A549 (cell line): ENCODE measurements around the gene MUC5AC.

Experiments
- ATOH8 ChIP-seq: fragments of 250-450 bp; sonication (Bioruptor Pico); IDR thresholded peaks from 2 replicates; pipeline ENCODE4 v1.5.0; 2020; ENCODE audit warnings: low read depth, mild to moderate bottlenecking, moderate library complexity
- BHLHE40 ChIP-seq: IDR thresholded peaks from 2 replicates; pipeline ENCODE4 v1.6.1; 2012; ENCODE audit warnings: low read depth, low read length, inconsistent platforms
- EHMT2 ChIP-seq: fragments of 200-600 bp; sonication (generic); IDR thresholded peaks from 2 replicates; pipeline ENCODE4 v1.6.1; 2016; ENCODE audit warnings: antibody characterized with exemption, low read depth, mild to moderate bottlenecking, moderate library complexity
- ELK1 ChIP-seq: fragments of 150-350 bp; IDR thresholded peaks from 2 replicates; pipeline ENCODE4 v1.6.1; 2014; ENCODE audit warnings: low read depth, mild to moderate bottlenecking, low read length
- EP300 ChIP-seq, 2 experiments: fragments of >200 bp; sonication (Bioruptor Twin); formaldehyde crosslinking; IDR thresholded peaks; 2 replicates in 1 of 2; 3 replicates in 1 of 2; pipeline ENCODE4 v1.6.1; 2016 to 2017
- HES2 ChIP-seq: fragments of >200 bp; sonication (Bioruptor Twin); formaldehyde crosslinking; IDR thresholded peaks from 2 replicates; pipeline ENCODE4 v1.6.1; 2016
- HOXA7 ChIP-seq: fragments of 250-450 bp; sonication (Bioruptor Pico); IDR thresholded peaks from 2 replicates; pipeline ENCODE4 v1.5.0; 2020; ENCODE audit warnings: mild to moderate bottlenecking, moderate library complexity
- MYC ChIP-seq: IDR thresholded peaks from 2 replicates; pipeline ENCODE4 v1.6.1; 2012; ENCODE audit warnings: mild to moderate bottlenecking, inconsistent platforms, low read length, improper control_type of control experiment, borderline replicate concordance
- POLR2A ChIP-seq: IDR thresholded peaks from 2 replicates; pipeline ENCODE4 v1.6.1; 2012; ENCODE audit warnings: mild to moderate bottlenecking, low read length
- POLR2AphosphoS2 ChIP-seq: conservative IDR thresholded peaks from 2 replicates; pipeline ENCODE4 v1.6.1; 2012; ENCODE audit warnings: low read length, improper control_type of control experiment, inconsistent platforms
- RAD21 ChIP-seq, 2 experiments: fragments of >200 bp in 1 of 2; sonication (Bioruptor Twin) in 1 of 2; formaldehyde crosslinking in 1 of 2; IDR thresholded peaks in 1 of 2; conservative IDR thresholded peaks in 1 of 2; 2 replicates in 1 of 2; 3 replicates in 1 of 2; pipeline ENCODE4 v1.6.1; 2012 to 2018; ENCODE audit warnings: inconsistent platforms in 1 of 2
- REST ChIP-seq: fragments of 200-600 bp; sonication (generic); IDR thresholded peaks from 2 replicates; pipeline ENCODE4 v1.6.1; 2016; ENCODE audit warnings: antibody characterized with exemption, mild to moderate bottlenecking, moderate library complexity
- TF ChIP-seq, protein P1 (sequence below): fragments of >200 bp; sonication (Bioruptor Twin); formaldehyde crosslinking; IDR thresholded peaks from 3 replicates; pipeline ENCODE4 v1.5.1; 2016
- TF ChIP-seq, protein P2 (sequence below): IDR thresholded peaks from 2 replicates; pipeline ENCODE4 v1.6.1; 2012

DNA sequence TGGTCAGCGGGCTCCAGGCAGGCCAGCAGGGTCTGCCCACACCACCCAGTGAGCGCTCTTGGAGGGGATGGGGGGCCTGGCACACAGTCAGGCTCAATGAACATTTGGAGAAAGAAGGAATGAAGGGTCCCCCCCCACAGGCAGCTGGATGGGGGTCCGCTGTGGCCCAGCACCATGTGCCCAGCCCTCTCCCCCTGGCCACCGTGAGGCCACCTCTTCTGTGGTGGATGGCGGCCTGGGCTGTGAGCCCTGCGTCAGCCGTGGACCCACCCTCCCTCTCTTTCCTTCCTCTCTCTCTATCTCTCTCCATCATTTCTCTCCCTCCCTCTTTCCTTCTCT lies 35.1 kb upstream of the MUC5AC start:
- TF ChIP-seq EP300 (IDR thresholded peaks at IDR 0.05): no peak
- TF ChIP-seq, protein P1, sequence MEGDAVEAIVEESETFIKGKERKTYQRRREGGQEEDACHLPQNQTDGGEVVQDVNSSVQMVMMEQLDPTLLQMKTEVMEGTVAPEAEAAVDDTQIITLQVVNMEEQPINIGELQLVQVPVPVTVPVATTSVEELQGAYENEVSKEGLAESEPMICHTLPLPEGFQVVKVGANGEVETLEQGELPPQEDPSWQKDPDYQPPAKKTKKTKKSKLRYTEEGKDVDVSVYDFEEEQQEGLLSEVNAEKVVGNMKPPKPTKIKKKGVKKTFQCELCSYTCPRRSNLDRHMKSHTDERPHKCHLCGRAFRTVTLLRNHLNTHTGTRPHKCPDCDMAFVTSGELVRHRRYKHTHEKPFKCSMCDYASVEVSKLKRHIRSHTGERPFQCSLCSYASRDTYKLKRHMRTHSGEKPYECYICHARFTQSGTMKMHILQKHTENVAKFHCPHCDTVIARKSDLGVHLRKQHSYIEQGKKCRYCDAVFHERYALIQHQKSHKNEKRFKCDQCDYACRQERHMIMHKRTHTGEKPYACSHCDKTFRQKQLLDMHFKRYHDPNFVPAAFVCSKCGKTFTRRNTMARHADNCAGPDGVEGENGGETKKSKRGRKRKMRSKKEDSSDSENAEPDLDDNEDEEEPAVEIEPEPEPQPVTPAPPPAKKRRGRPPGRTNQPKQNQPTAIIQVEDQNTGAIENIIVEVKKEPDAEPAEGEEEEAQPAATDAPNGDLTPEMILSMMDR: no peak
- no peak for TF ChIP-seq POLR2A
- no peak for TF ChIP-seq ATOH8
- no peak for TF ChIP-seq ELK1
- TF ChIP-seq BHLHE40: no peak
- TF ChIP-seq MYC: no peak
- no peak for TF ChIP-seq HES2
- TF ChIP-seq POLR2AphosphoS2: no peak
- no peak for TF ChIP-seq REST
- TF ChIP-seq, protein P2, sequence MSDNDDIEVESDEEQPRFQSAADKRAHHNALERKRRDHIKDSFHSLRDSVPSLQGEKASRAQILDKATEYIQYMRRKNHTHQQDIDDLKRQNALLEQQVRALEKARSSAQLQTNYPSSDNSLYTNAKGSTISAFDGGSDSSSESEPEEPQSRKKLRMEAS: no peak
- no peak for TF ChIP-seq EHMT2
- no peak for TF ChIP-seq HOXA7
- no peak for TF ChIP-seq RAD21 (conservative IDR thresholded peaks at IDR 0.05 in 1 of 2, IDR thresholded peaks at IDR 0.05 in 1 of 2)
